Fibroblast of lung (primary cell): ENCODE results near the gene NPTX2.

Source experiments
- CTCF ChIP-seq, 2 donors: IDR thresholded peaks in 1 of 2; conservative IDR thresholded peaks in 1 of 2; 1 replicate in 1 of 2; 2 replicates in 1 of 2; pipeline ENCODE4 v1.5.1; 2011 to 2012; ENCODE audit warnings: low read length in 2 of 2, control low read depth in 1 of 2, inconsistent platforms in 1 of 2, low read depth in 1 of 2, mild to moderate bottlenecking in 1 of 2
- EZH2 ChIP-seq: IDR thresholded peaks from 2 replicates; pipeline ENCODE4 v1.5.1; 2012; ENCODE audit warnings: low read length, control low read depth, mild to moderate bottlenecking; ENCODE audit errors: missing control alignments

GRCh38 chr7:98617051-98617959 is at the start of gene NPTX2:
- no peak for TF ChIP-seq CTCF (conservative IDR thresholded peaks at IDR 0.05 in 1 of 2, IDR thresholded peaks at IDR 0.05 in 1 of 2; ENCODE audit: low read depth in 1 of 2, low read length in 2 of 2)
- no peak for TF ChIP-seq EZH2
